Measurements from ENCODE around the gene CHST9. TPM values are rescaled to one million over a fixed set of nuclear protein-coding genes. Genes with fewer than 3 reads are reported as not detected.

CHST9 gene
- total RNA-seq, 1 experiment from 2014 or later = not detected

GRCh38 chr18:26867471-26867870 is 317.6 kb downstream of the CHST9 start:
- DNase-seq (ENCODE audit: low read depth) = no peak

DNA sequence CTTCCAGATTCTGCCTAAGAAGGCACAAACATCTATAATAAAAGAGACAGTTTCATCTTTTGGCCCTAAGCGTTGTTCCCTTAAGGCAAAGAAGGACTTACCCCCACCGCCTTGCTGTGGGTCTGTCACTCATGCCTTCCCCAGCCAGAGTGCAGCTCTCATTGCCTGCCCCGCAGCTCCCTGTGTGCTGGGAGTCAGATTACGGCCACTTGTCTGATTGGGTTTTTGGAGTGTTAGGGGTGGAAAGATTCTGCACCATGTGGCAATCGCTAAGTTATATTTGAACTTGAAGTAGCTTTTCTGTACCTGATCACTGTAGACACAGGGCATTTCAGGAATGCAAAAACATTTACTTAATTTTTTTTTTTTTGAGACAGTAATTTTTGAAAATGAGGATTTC is 319.6 kb downstream of the CHST9 start, which contains the start of gene AQP4:
Gene AQP4, minus strand, starts transcription at position 151 of the 400 bp plus-strand sequence. Its CDS starts 18 bp downstream, at position 133.
- DNase-seq (ENCODE audit: low read depth) = no peak

DNA sequence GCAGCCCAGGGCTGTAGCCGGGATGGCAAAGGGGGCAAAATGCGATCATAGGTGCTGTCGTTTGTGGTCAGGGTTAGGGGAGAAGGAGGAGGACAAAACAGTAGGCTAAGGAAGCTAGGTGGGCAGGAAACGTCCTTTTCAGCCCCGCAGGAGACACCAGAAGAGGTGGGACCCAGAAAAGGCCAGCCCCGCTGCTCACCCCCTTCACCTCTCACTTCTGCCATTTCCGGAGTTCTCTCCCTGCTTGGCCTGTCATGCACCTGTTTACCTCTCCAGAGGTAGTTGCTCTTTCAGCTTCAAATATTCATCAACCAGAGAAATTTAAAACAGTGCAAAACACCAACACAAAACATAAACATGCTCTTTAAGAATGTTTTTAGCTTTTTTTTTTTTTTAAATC is 320.4 kb downstream of the CHST9 start:
- no peak for DNase-seq (ENCODE audit: low read depth)

GRCh38 chr18:26863921-26864497 is 321.1 kb downstream of the CHST9 start:
- DNase-seq (ENCODE audit: low read depth) = no peak

- DNase-seq (ENCODE audit: low read depth) = no peak
Observed at GRCh38 chr18:26863122-26863879, 321.8 kb downstream of the CHST9 start.

- no peak for DNase-seq (ENCODE audit: low read depth)
Observed at GRCh38 chr18:26862084-26862483, 323.0 kb downstream of the CHST9 start.

Data from LHCN-M2 (cell line).